MCF 10A (cell line): Measurements from ENCODE around the gene SORBS2. TPM values are rescaled to one million over a fixed set of nuclear protein-coding genes. Genes with fewer than 3 reads are reported as not detected.
"Not testable (repeated sequence)": the region's sequence is repeated elsewhere in the genome, so short reads cannot be mapped to it uniquely, and the experiment has no call there.

ENCODE experiments used
- BruUV-seq: library from RNA; stranded (reverse); fragments of 400-500 nt; replicated peaks from 2 replicates; lab custom pipeline; 2021; lab: Mats Ljungman, UMichigan
- CTCF ChIA-PET: fragments of 300-600 bp; sonication (Branson Sonifier 250); formaldehyde crosslinking; extraction: SDS; loops from one replicate; lab custom pipeline; 2021; ENCODE audit warnings: antibody characterized with exemption, inconsistent platforms; lab: Yijun Ruan, JAX
- POLR2A ChIA-PET: fragments of 300-600, 350-650 bp; sonication (Branson Sonifier 250); formaldehyde crosslinking; extraction: SDS; loops from one replicate; lab custom pipeline; 2020; ENCODE audit warnings: antibody characterized with exemption, inconsistent platforms; lab: Yijun Ruan, JAX
- DNase-seq: peaks from one replicate; pipeline ENCODE4 v3.0.0-alpha.2; 2018; ENCODE audit not compliant: unreplicated experiment
- H3K27ac Mint-ChIP-seq: one replicate; pipeline ENCODE4 v1.8.0; 2022; ENCODE audit warnings: mild to moderate bottlenecking, low read depth, mixed read lengths; ENCODE audit not compliant: unreplicated experiment
- H3K27me3 Mint-ChIP-seq: one replicate; pipeline ENCODE4 v1.8.0; 2022; ENCODE audit warnings: mixed read lengths; ENCODE audit not compliant: insufficient read depth, unreplicated experiment
- H3K36me3 Mint-ChIP-seq: one replicate; pipeline ENCODE4 v1.8.0; 2022; ENCODE audit warnings: mild to moderate bottlenecking, moderate library complexity, mixed read lengths; ENCODE audit not compliant: insufficient read depth, unreplicated experiment
- H3K4me1 Mint-ChIP-seq: one replicate; pipeline ENCODE4 v1.8.0; 2022; ENCODE audit warnings: mixed read lengths; ENCODE audit not compliant: insufficient read depth, unreplicated experiment
- H3K4me3 Mint-ChIP-seq: one replicate; pipeline ENCODE4 v1.8.0; 2022; ENCODE audit warnings: mild to moderate bottlenecking, moderate library complexity, mixed read lengths; ENCODE audit not compliant: unreplicated experiment
- H3K9me3 Mint-ChIP-seq: one replicate; pipeline ENCODE4 v1.8.0; 2022; ENCODE audit warnings: mixed read lengths; ENCODE audit not compliant: unreplicated experiment
- CTCF ChIP-seq: fragments of 200-600 bp; IDR thresholded peaks from one replicate; pipeline ENCODE4 v1.8.0; 2022; ENCODE audit warnings: antibody characterized with exemption, mild to moderate bottlenecking; ENCODE audit not compliant: unreplicated experiment
- intact Hi-C: fragments of 100-400 bp; cut with micrococcal nuclease; formaldehyde crosslinking; loops from 2 replicates; pipeline ENCODE4 v1.14.1; 2022
- total RNA-seq: library from RNA; stranded (reverse); gene quantifications from 2 replicates; pipeline ENCODE4 v1.2.3, GENCODE V29; 2022

Gene SORBS2
- total RNA-seq, 1 experiment from 2014 or later, result 19.3 TPM

GRCh38 chr4:185710487-185710995, 101.5 kb downstream of the SORBS2 start:
- intact Hi-C loops, result loop anchor here (1.0 kb wide), 2 partner anchors 21 to 311 kb away; no protein-coding TSS in a partner anchor
- CTCF ChIA-PET, result interaction anchor here (1.7 kb wide), 1 partner anchor 327 kb away, joined by 5 read pairs; no protein-coding TSS in a partner anchor
- Mint-ChIP-seq H3K4me1 (peaks cover 60% of the 10 kb centered on the region), H3K27me3 (no peaks in the 10 kb centered on the region), H3K36me3 (peaks cover 5% of the 10 kb centered on the region), H3K9me3 (peaks cover 7% of the 10 kb centered on the region), H3K27ac (peak overlapping the region; percentile 75), H3K4me3 (peak overlapping the region; percentile 46)
- no peak for TF ChIP-seq CTCF
- TSS peak; percentile 4 for BruUV-seq
- POLR2A ChIA-PET, result interaction anchor here (0.7 to 5.8 kb wide), 19 partner anchors 8 to 422 kb away, joined by 3 to 52 read pairs (median 4); partner anchors contain the start of gene SORBS2
- peak; percentile 88 for DNase-seq

GRCh38 chr4:185709802-185710486, 102.0 kb downstream of the SORBS2 start:
- Mint-ChIP-seq H3K4me1 (peaks cover 60% of the 10 kb centered on the region), H3K27me3 (no peaks in the 10 kb centered on the region), H3K36me3 (peaks cover 5% of the 10 kb centered on the region), H3K4me3 (peak overlapping the region; percentile 46), H3K9me3 (peaks cover 7% of the 10 kb centered on the region), H3K27ac (peak overlapping the region; percentile 75)
- peak; percentile 90 for DNase-seq
- POLR2A ChIA-PET, result interaction anchor here (0.9 to 5.8 kb wide), 18 partner anchors 9 to 423 kb away, joined by 3 to 52 read pairs (median 4); partner anchors contain the start of gene SORBS2
- CTCF ChIA-PET, result interaction anchor here (1.7 kb wide), 1 partner anchor 328 kb away, joined by 5 read pairs; no protein-coding TSS in a partner anchor
- BruUV-seq, result TSS peak; percentile 25
- TF ChIP-seq CTCF, result no peak
- intact Hi-C loops, result loop anchor here (1.0 kb wide), 2 partner anchors 21 to 311 kb away; no protein-coding TSS in a partner anchor

GRCh38 chr4:185708348-185708747, 103.6 kb downstream of the SORBS2 start:
- no peaks in the 10 kb centered on the region for H3K27me3 Mint-ChIP-seq
- H3K4me1 Mint-ChIP-seq, result peaks cover 50% of the 10 kb centered on the region
- peak; percentile 44 for DNase-seq
- intact Hi-C loops, result no loop called here
- no TSS peak for BruUV-seq
- peaks cover 7% of the 10 kb centered on the region for H3K9me3 Mint-ChIP-seq
- ChIA-PET POLR2A (interaction anchor here (0.8 to 5.8 kb wide), 5 partner anchors 10 to 198 kb away, joined by 3 to 52 read pairs (median 4); partner anchors contain the start of gene SORBS2), CTCF (interaction anchor here (1.4 kb wide), 1 partner anchor 66 kb away, joined by 4 read pairs; no protein-coding TSS in a partner anchor)
- H3K27ac Mint-ChIP-seq, result peak overlapping the region; percentile 88
- no peak for TF ChIP-seq CTCF
- H3K4me3 Mint-ChIP-seq, result no peak overlapping the region
- no peaks in the 10 kb centered on the region for H3K36me3 Mint-ChIP-seq

GRCh38 chr4:185707622-185708021, 104.4 kb downstream of the SORBS2 start:
- H3K9me3 Mint-ChIP-seq, BruUV-seq, H3K36me3 Mint-ChIP-seq, H3K27me3 Mint-ChIP-seq, H3K4me3 Mint-ChIP-seq, intact Hi-C loops: not testable (repeated sequence)
- ChIA-PET CTCF (interaction anchor here (0.8 to 1.4 kb wide), 2 partner anchors 23 to 65 kb away, joined by 3 to 4 read pairs; no protein-coding TSS in a partner anchor), POLR2A (interaction anchor here (0.8 to 2.6 kb wide), 7 partner anchors 9 to 134 kb away, joined by 3 to 12 read pairs (median 4); no protein-coding TSS in a partner anchor)
- Mint-ChIP-seq H3K4me1 (peaks cover 43% of the 10 kb centered on the region), H3K27ac (peak overlapping the region; percentile 88)
- peak; percentile 50 for DNase-seq
